Measurements from ENCODE around the gene SLC7A9. TPM values are rescaled to one million over a fixed set of nuclear protein-coding genes. Genes with fewer than 3 reads are reported as not detected.

Gene SLC7A9
- total RNA-seq, 1 experiment from 2014 or later: 0.11 TPM

DNA sequence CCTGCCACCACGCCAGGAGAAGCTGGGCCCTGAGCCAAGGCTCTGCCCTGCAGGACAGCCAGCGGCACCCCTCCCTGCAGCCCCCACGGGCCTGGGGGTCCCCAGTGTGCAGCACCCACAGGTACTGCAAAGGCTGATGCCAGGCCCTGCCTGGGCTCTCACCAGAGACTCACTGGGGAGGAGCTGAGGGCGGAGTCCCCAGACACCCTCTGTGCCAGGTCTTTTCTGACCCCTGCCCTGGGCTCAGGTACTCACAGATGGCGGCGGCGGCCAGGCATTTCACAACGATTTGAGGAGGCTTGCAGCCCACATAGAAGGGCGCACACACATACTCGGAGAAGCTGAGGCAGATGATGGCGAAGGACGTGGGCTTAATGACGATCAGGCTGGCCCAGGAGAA lies 5.7 kb downstream of the SLC7A9 start:
- ATAC-seq (no peak), DNase-seq (ENCODE audit: low spot score) (no peak)
- Mint-ChIP-seq H3K27ac (no peak overlapping the region), H3K4me3 (no peak overlapping the region), H3K36me3 (no peaks in the 10 kb centered on the region), H3K9me3 (no peaks in the 10 kb centered on the region), H3K27me3 (ENCODE audit: low read depth) (no peaks in the 10 kb centered on the region), H3K4me1 (0 out of 2 replicates have a peak, but pooled peaks cover 2% of the 10 kb centered on the region)
- POLR2A ChIA-PET: no interaction called here
- TF ChIP-seq FOXJ3 (CRISPR knock-in tag; IDR thresholded peaks at IDR 0.05; ENCODE audit: borderline replicate concordance): no peak
- TF ChIP-seq RORB (CRISPR knock-in tag; IDR thresholded peaks at IDR 0.05): no peak
- TF ChIP-seq, protein P1, sequence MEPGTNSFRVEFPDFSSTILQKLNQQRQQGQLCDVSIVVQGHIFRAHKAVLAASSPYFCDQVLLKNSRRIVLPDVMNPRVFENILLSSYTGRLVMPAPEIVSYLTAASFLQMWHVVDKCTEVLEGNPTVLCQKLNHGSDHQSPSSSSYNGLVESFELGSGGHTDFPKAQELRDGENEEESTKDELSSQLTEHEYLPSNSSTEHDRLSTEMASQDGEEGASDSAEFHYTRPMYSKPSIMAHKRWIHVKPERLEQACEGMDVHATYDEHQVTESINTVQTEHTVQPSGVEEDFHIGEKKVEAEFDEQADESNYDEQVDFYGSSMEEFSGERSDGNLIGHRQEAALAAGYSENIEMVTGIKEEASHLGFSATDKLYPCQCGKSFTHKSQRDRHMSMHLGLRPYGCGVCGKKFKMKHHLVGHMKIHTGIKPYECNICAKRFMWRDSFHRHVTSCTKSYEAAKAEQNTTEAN (CRISPR knock-in tag; IDR thresholded peaks at IDR 0.05): no peak
- TF ChIP-seq HMGA2 (CRISPR knock-in tag; IDR thresholded peaks at IDR 0.05): no peak
- no peak for TF ChIP-seq ZBTB21 (CRISPR knock-in tag; IDR thresholded peaks at IDR 0.05; ENCODE audit: borderline replicate concordance)
- no peak for TF ChIP-seq TEAD1 (CRISPR knock-in tag; IDR thresholded peaks at IDR 0.05)
- TF ChIP-seq AR (CRISPR knock-in tag; IDR thresholded peaks at IDR 0.05): no peak
- no peak for TF ChIP-seq NR3C1 (CRISPR knock-in tag; conservative IDR thresholded peaks at IDR 0.05; ENCODE audit: low read depth)
- TF ChIP-seq ZNF423 (CRISPR knock-in tag; IDR thresholded peaks at IDR 0.05): no peak
- no peak for TF ChIP-seq GTF2I (CRISPR knock-in tag; conservative IDR thresholded peaks at IDR 0.05)
- no peak for TF ChIP-seq STAT6 (CRISPR knock-in tag; conservative IDR thresholded peaks at IDR 0.05; ENCODE audit: low read depth)
- no peak for TF ChIP-seq E2F1 (CRISPR knock-in tag; IDR thresholded peaks at IDR 0.05)
- TF ChIP-seq, protein P2, sequence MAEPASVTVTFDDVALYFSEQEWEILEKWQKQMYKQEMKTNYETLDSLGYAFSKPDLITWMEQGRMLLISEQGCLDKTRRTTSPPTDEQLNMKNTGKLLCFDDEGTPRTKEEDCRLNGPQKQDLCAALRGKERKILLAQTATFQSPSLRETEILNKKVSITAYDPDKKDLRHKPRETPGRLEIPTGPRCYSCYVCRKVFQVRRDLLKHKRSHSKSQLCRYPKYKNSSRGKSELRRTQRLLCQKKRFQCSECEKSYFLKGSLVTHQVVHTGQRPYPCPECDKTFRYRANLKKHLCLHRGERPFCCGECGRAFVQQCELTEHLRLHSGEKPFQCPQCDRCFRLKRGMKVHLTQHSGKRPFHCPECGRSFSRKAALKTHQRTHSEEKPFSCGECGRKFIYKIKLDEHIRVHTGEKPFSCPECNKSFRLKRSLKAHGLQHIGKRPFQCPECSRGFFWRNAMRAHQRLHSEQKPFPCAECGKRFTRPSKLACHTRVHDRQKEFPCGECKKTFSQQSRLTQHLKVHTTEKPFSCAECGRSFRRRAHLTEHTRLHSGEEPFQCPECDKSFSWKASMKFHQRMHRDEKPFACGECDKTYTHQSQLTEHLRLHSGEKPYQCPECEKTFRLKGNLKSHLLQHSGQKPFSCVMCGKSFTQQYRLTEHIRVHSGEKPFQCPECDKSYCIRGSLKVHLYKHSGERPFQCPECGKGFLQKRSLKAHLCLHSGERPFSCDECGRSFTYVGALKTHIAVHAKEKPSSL (CRISPR knock-in tag; conservative IDR thresholded peaks at IDR 0.05): no peak
- TF ChIP-seq NFATC4 (CRISPR knock-in tag; IDR thresholded peaks at IDR 0.05): no peak
- TF ChIP-seq, protein P3, sequence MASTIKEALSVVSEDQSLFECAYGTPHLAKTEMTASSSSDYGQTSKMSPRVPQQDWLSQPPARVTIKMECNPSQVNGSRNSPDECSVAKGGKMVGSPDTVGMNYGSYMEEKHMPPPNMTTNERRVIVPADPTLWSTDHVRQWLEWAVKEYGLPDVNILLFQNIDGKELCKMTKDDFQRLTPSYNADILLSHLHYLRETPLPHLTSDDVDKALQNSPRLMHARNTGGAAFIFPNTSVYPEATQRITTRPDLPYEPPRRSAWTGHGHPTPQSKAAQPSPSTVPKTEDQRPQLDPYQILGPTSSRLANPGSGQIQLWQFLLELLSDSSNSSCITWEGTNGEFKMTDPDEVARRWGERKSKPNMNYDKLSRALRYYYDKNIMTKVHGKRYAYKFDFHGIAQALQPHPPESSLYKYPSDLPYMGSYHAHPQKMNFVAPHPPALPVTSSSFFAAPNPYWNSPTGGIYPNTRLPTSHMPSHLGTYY (CRISPR knock-in tag; IDR thresholded peaks at IDR 0.05): no peak
- TF ChIP-seq, protein P4, sequence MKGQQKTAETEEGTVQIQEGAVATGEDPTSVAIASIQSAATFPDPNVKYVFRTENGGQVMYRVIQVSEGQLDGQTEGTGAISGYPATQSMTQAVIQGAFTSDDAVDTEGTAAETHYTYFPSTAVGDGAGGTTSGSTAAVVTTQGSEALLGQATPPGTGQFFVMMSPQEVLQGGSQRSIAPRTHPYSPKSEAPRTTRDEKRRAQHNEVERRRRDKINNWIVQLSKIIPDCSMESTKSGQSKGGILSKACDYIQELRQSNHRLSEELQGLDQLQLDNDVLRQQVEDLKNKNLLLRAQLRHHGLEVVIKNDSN (CRISPR knock-in tag; IDR thresholded peaks at IDR 0.05): no peak
- no peak for TF ChIP-seq ZNF232 (CRISPR knock-in tag; IDR thresholded peaks at IDR 0.05)
- no peak for TF ChIP-seq GRHL2 (CRISPR knock-in tag; IDR thresholded peaks at IDR 0.05; ENCODE audit: insufficient replicate concordance, severe bottlenecking)
- TF ChIP-seq, protein P5, sequence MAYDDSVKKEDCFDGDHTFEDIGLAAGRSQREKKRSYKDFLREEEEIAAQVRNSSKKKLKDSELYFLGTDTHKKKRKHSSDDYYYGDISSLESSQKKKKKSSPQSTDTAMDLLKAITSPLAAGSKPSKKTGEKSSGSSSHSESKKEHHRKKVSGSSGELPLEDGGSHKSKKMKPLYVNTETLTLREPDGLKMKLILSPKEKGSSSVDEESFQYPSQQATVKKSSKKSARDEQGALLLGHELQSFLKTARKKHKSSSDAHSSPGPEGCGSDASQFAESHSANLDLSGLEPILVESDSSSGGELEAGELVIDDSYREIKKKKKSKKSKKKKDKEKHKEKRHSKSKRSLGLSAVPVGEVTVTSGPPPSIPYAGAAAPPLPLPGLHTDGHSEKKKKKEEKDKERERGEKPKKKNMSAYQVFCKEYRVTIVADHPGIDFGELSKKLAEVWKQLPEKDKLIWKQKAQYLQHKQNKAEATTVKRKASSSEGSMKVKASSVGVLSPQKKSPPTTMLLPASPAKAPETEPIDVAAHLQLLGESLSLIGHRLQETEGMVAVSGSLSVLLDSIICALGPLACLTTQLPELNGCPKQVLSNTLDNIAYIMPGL (CRISPR knock-in tag; IDR thresholded peaks at IDR 0.05): no peak
- TF ChIP-seq IRF1 (CRISPR knock-in tag; IDR thresholded peaks at IDR 0.05): no peak
- CTCF ChIA-PET: interaction anchor here (0.6 kb wide), 1 partner anchor 300 kb away, joined by 3 read pairs; no protein-coding TSS in a partner anchor

Data from WTC11 (cell line).